Thoracic aorta (tissue), 2 donors: ENCODE data around the gene CITED2. TPM values are rescaled to one million over a fixed set of nuclear protein-coding genes. Genes with fewer than 3 reads are reported as not detected.
A peak's percentile ranks its signal among the peaks of the same experiment; 100 is the strongest.

Experiments used
- ATAC-seq: fragments of 150-250 bp; one replicate; pipeline ENCODE4 v1.8.0; 2017; ENCODE audit warnings: low read depth; ENCODE audit not compliant: insufficient number of reproducible peaks, low FRiP score
- DNase-seq: peaks from one replicate; pipeline ENCODE4 v3.0.0-alpha.2; 2020; ENCODE audit warnings: low spot score
- H3K27ac ChIP-seq, 2 donors: fragments of 200-600 bp; sonication (generic); 1 replicate in 1 of 2; 2 replicates in 1 of 2; pipeline ENCODE4 v1.5.1; 2016; ENCODE audit warnings: mild to moderate bottlenecking in 2 of 2, moderate library complexity in 2 of 2
- H3K27me3 ChIP-seq: fragments of 200-600 bp; sonication (generic); replicated peaks from 2 replicates; pipeline ENCODE4 v1.6.0; 2016; ENCODE audit warnings: mild to moderate bottlenecking; ENCODE audit not compliant: insufficient read depth
- H3K36me3 ChIP-seq: fragments of 200-600 bp; sonication (generic); one replicate; pipeline ENCODE4 v1.5.1; 2016
- H3K4me1 ChIP-seq, 2 donors: fragments of 200-600 bp; sonication (generic); 1 replicate in 1 of 2; 2 replicates in 1 of 2; pipeline versions ENCODE4 v1.5.1 to v1.6.0; 2016; ENCODE audit warnings: low read depth in 2 of 2, mild to moderate bottlenecking in 1 of 2; ENCODE audit not compliant: control insufficient read depth in 1 of 2
- H3K4me3 ChIP-seq: fragments of 200-600 bp; sonication (generic); 2 replicates; pipeline ENCODE4 v1.5.1; 2016; ENCODE audit warnings: mild to moderate bottlenecking
- H3K9me3 ChIP-seq: fragments of 200-600 bp; sonication (generic); 2 replicates; pipeline ENCODE4 v1.5.1; 2016
- total RNA-seq, 2 donors: library from RNA; depleted of rRNA; stranded (reverse); fragments of >200 nt; gene quantifications; one replicate each; pipeline versions ENCODE4 v1.1.0 to v1.2.3, GENCODE V29; 2016
- TF ChIP-seq, protein P1 (sequence below): fragments of 200-600 bp; sonication (generic); IDR thresholded peaks from one replicate; pipeline ENCODE4 v1.5.1; 2019; ENCODE audit warnings: antibody characterized with exemption

The CITED2 gene
- total RNA-seq, 2 donors from 2014 or later, result 43.5 to 62.7 TPM

DNA sequence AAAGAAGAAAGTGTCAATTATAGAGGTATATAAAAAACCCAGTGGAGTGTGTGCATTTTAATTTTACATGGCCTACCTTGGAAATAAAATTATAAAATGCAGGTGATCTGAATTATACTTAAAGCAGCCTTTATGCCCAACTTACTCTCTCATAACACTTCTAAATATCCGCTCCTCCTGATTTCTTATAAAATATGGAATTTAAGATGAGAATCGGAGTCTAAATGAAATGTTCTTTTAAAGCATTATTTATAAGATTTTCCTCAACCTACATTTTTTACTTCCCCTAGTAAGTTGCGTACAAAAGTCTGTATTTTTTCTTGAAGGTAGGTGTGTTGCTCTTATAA, 3.5 kb downstream of the CITED2 start:
- ATAC-seq, result no peak
- TF ChIP-seq, protein P1, sequence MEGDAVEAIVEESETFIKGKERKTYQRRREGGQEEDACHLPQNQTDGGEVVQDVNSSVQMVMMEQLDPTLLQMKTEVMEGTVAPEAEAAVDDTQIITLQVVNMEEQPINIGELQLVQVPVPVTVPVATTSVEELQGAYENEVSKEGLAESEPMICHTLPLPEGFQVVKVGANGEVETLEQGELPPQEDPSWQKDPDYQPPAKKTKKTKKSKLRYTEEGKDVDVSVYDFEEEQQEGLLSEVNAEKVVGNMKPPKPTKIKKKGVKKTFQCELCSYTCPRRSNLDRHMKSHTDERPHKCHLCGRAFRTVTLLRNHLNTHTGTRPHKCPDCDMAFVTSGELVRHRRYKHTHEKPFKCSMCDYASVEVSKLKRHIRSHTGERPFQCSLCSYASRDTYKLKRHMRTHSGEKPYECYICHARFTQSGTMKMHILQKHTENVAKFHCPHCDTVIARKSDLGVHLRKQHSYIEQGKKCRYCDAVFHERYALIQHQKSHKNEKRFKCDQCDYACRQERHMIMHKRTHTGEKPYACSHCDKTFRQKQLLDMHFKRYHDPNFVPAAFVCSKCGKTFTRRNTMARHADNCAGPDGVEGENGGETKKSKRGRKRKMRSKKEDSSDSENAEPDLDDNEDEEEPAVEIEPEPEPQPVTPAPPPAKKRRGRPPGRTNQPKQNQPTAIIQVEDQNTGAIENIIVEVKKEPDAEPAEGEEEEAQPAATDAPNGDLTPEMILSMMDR, result no peak
- peak overlapping the region; percentile 47 for H3K27ac ChIP-seq

DNA sequence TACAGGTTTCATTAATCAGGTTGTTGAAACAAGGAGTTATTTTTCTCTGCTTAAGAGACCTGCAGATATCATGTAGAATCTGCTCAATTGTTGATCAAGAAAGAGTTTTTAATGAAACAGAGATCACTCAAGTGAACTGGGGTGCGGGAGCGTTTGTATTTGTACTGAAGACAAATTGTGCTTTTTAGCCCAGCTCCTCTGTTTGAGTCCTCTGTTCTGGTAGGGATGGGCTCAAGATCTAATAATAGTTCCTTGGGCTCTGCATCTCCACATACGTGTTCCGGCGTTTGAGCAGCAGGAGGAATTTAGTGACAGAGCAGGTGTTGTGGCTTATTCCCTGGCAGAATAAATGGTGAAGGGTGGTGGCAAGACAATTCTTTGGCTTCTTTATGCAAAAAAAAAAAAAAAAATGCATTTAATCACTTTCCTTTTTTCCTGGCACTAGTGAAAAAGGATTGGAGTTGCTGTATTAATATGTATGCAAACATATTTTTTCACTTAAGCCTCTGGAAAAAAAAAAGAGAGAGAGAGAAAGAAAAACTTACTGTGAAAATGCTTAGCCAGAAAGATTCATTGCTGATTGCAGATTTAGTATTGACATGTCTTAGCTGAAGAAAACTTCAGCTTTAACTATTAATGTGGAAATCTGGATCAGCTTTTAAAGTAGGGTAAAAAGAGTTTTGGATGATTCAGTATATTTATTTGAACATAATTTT, 4.0 kb downstream of the CITED2 start:
- Histone ChIP-seq H3K27ac (peak overlapping the region; percentile 47 to 58), H3K4me3 (peak overlapping the region; percentile 96), H3K4me1 (peaks cover 15 to 43% of the 10 kb centered on the region in 2 donors), H3K27me3 (no peaks in the 10 kb centered on the region), H3K36me3 (no peaks in the 10 kb centered on the region), H3K9me3 (no peaks in the 10 kb centered on the region)
- TF ChIP-seq, protein P1, result no peak
- DNase-seq (no peak), ATAC-seq (no peak)

More for the DNA sequence above, 3.5 kb downstream of the CITED2 start:
- Histone ChIP-seq H3K9me3 (no peaks in the 10 kb centered on the region), H3K36me3 (no peaks in the 10 kb centered on the region), H3K4me3 (peak overlapping the region; percentile 96), H3K27me3 (no peaks in the 10 kb centered on the region), H3K4me1 (peaks cover 15 to 43% of the 10 kb centered on the region in 2 donors)
- DNase-seq, result no peak

- peak overlapping the region; percentile 96 for H3K4me3 ChIP-seq
- H3K9me3 ChIP-seq, result no peaks in the 10 kb centered on the region
- TF ChIP-seq, protein P1, result peak; percentile 64
- H3K36me3 ChIP-seq, result no peaks in the 10 kb centered on the region
- H3K4me1 ChIP-seq, result peaks cover 15 to 43% of the 10 kb centered on the region in 2 donors
- no peak for DNase-seq
- peak overlapping the region; percentile 47 to 58 for H3K27ac ChIP-seq
- no peak for ATAC-seq
- H3K27me3 ChIP-seq, result no peaks in the 10 kb centered on the region
These were observed 4.7 kb downstream of the CITED2 start for GRCh38 chr6:139369568-139370282.

DNA sequence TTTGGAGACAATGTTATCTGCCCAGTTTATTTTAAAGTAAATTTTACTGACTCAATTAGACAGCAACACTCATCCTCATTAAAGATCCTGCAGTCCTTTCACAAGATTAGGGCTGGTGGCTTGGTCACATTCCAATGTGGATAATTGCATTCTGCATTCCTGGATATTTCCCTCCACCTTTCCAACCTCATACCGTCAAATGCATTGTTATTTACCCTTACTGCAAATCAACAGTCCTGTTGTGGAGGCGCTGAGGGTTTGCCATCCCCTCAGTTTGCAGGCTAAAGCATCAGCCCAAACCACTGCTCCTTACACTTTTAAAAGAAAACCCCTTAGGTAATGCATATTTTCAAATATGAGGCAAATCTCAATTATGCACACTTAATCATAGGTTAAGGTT, 5.4 kb downstream of the CITED2 start:
- H3K27ac ChIP-seq, result no peak overlapping the region
- ATAC-seq, result no peak

DNA sequence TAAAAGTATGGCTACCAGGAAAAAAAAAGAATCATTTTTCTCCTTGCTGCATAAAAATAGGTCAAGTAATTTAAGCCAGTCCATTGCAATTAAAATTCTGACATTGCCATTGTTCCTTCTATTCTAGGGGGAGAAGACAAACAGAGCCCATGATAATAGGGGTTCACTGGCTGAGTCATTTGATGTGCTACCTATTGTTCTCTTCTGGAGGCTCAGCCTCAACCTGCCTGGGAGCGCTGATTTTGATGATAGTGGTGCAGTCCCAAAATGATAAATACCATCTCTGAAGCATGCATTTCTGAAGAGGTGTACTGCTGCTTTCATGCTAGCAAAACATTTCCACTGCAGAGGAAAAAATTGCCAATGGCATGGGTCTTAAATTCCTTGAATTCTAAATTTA, 5.8 kb downstream of the CITED2 start:
- ATAC-seq, result no peak

More for the DNA sequence above, 5.4 kb downstream of the CITED2 start:
- no peaks in the 10 kb centered on the region for H3K27me3 ChIP-seq
- TF ChIP-seq, protein P1, result no peak
- H3K36me3 ChIP-seq, result no peaks in the 10 kb centered on the region
- no peak for DNase-seq
- no peak overlapping the region for H3K4me3 ChIP-seq
- no peaks in the 10 kb centered on the region for H3K9me3 ChIP-seq
- peaks cover 15 to 43% of the 10 kb centered on the region in 2 donors for H3K4me1 ChIP-seq

More for the DNA sequence above, 5.8 kb downstream of the CITED2 start:
- Histone ChIP-seq H3K27ac (no peak overlapping the region), H3K9me3 (no peaks in the 10 kb centered on the region), H3K4me1 (peaks cover 15 to 43% of the 10 kb centered on the region in 2 donors), H3K4me3 (no peak overlapping the region), H3K27me3 (no peaks in the 10 kb centered on the region), H3K36me3 (no peaks in the 10 kb centered on the region)
- TF ChIP-seq, protein P1, result no peak
- DNase-seq, result no peak
